ENCODE results near the gene BRSK1.

BRSK1 gene

DNA sequence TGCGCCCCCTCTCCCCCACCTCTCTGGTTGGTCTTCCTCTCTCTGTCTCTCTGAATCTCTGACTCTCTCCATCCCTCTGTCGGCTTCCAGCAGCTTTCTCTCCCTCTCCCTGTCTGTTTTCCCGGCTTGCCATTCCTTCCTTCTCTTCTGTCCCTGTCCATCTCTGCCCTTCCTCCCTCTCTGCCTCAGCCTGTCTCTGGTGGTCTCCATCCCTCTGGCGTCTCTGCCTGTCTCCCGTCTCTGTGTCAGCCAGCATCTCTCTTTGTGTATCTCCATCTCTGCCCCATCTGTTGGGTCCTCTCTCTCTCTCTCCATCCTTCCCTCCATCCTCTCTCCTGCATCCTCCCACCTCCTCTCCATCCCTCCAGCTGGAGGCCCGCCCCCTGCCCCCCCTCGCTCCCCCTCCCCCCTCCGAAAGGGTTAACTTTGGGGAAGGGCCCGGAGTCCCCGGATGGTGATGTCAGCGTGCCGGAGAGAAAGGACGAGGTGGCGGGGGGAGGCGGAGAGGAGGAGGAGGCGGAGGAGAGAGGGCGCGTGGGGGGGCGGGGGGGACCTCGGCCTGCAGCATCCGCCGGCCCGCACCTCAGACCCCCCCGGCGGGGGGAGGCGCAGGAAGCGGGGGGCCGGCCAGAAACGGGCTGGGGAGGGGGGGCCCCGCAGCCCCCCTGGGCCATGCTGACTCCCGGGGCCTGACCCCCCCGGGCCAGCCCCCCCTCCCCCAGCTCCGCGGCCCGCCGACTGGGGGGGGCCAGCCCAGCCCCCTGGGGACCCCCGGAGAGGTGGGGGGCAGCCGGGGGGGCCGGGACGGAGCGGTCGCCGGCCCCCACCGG lies at the start of gene BRSK1:
TSS of gene BRSK1 (plus strand) at position 450 of the 830 bp plus-strand sequence. CDS start 446 bp downstream, outside the sequence.
- in situ Hi-C loops (cut with HindIII; ENCODE audit: low sequenced_read_pairs) = no loop called here

DNA sequence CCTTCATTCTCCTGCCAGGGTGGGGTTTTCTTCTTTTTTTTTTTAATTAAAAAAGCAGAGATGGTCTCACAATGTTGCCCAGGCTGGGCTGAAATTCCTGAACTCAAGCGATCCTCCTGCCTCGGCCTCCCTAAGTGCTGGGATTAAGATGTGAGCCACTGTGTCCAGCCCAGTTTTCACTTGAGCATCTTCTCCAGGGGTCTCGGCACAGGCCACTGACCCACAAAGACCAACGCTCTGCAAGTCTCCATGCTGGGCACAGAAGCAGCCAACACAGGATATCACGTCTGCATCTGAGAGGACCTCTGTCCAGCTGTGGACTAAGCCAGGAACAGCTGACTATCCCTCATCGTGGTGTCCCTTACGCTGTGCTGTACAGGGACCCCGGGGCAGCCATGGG lies 45.8 kb upstream of the BRSK1 start:
- in situ Hi-C loops (cut with HindIII; ENCODE audit: low sequenced_read_pairs) = no loop called here

DNA sequence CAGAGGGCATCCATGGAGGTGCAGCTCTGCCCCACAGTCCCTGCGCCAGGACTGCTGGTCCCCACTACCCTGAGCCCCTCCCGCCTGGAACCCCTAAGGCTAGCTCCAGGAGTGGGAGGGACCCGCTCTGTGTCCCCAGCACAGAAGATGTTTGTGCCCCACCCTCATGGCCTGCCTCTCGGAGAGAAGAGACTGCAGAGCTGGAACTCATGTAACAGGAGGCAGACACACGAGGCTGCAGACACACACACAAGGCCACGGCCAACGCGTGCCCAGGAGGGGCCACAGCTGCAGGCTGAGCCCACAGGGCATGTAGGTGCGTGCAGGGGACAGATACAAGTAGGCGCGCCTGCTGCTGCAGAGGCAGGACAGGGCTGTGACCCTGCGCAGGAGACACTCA lies 44.8 kb upstream of the BRSK1 start:
- in situ Hi-C loops (cut with HindIII; ENCODE audit: low sequenced_read_pairs) = no loop called here

DNA sequence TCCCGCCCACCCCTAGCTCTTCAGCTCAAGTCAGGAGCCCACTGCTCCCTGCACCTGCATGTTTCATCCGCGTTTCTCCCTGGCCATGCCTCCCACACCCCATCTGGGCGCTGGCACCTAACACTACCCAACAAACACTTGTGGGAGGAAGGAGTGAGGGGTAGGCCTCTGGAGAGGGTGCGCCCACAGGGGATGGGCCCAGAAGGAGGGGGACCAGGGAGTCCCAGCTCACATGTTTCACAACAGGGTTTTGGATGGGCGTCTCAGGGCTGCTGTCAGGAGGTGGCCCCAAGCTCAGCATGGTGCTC lies 43.1 kb upstream of the BRSK1 start:
- in situ Hi-C loops (cut with HindIII; ENCODE audit: low sequenced_read_pairs) = no loop called here

DNA sequence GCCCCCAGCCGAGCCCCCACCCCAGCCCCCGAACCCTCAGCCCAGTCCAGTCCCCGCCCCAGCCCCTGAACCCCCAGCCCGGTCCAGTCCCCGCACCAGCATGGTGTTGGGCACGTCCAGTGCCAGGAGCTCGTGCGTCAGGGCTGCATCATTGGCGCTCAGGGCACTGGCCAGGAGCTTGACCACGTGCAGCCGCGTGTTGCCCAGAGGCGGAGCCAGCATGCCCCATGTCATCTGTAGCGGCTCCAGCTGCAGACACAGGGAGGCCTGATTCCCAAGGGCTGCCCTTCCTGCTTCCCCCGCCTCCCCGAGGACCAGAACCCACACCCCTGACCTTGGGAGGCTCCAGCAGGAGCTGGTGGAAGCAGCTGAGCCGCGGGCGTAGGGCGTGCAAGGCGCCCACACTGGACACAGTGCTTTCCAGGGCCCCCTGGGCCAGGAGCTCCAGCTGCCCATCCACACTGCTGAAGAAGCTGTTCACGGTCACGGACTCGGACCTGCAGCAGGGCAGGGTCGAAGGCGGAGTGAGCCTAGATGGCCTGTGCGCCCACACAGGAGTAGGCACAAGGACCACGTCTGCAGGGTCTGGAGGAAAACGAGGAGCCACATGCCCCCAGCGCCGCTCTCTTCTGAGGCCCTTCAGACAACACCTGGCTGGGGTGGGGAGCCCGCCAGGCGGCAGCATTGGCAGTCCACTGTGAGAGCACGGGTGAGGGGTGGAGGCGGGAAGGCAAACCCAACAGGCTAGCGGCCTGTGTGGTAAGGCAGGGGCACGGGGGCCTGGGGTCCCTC lies 42.5 kb upstream of the BRSK1 start:
- in situ Hi-C loops (cut with HindIII; ENCODE audit: low sequenced_read_pairs) = no loop called here

DNA sequence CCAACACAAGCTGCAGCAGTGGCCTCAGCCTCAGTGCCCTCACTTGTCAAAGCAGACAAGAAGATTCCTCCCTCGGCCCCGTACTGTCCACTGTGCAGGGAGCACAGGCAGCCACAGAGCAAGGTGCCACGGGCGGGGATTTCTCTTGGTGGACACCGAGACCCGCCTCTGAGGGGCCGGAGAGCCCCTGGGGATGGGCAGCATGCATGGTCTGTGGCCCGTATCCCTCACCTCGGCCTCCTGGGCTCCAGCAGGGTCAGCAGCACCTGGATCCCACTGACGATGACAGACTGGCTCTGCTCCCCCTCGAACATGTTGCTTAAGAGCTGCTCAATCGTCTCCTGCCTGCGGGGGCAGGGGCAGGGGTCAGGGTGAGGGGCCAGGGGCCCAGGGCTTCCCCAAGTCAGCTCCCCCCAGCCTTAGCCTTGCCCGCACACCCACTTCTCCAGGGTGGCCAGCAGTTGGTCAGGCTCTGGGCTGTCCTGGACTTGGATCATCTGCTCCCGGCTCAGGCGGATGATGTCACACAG lies 41.8 kb upstream of the BRSK1 start:
- in situ Hi-C loops (cut with HindIII; ENCODE audit: low sequenced_read_pairs) = no loop called here

DNA sequence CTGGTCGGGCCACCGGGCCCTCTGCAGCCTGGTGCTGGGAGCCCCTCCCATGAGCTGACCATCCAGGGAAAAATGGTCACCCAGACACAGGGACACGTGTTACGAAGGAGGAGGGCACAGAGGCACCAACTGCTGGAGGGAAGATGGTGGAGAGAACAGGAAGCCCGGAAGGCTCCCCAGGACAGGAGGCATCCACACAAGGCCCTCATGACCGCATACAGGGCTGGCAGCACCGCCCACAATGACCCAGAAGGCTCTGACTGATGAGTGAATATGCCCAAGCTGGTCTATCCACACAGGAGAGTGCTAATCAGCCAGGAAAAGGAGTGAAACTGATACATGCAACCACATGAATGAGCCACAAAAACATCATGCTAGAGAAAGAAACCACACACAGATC lies 41.3 kb upstream of the BRSK1 start:
- in situ Hi-C loops (cut with HindIII; ENCODE audit: low sequenced_read_pairs) = no loop called here

DNA sequence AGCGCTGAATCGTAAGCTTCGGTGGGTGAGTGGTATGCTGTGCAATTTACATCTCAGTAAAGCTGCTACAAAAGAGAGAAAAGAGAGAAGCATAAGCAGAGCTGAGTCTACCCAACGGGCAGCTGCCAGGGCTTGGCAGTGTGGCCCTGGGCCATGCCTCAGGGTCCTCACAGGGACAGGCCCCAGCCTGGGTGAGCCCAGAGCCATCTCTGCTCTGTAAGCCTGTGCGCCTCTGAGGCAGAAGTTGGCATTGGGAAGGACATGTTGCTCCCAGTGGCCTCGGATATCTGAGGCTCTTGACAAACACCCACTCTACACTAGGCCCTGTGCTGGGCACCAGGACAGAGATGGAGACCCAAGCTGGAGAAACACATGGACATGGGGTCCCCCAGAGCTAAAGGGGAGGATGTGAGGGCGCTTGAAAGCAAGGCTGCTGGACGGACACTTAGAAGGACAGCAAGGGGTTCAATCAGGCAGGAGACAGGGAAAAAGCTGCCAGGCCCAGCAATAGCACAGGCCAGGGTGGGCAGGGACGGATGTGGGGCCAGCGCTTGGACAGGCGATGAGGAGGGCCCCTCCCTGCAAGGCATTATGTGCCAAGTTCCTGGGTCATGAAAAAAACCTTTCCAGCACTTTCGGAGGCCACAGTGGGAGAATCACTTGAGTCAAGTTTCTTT lies 39.7 kb upstream of the BRSK1 start:
- in situ Hi-C loops (cut with HindIII; ENCODE audit: low sequenced_read_pairs) = no loop called here

GRCh38 chr19:55245236-55245904 lies 38.4 kb upstream of the BRSK1 start:
- in situ Hi-C loops (cut with HindIII; ENCODE audit: low sequenced_read_pairs) = no loop called here

GRCh38 chr19:55246462-55247451 lies 37.0 kb upstream of the BRSK1 start:
- in situ Hi-C loops (cut with HindIII; ENCODE audit: low sequenced_read_pairs) = no loop called here

DNA sequence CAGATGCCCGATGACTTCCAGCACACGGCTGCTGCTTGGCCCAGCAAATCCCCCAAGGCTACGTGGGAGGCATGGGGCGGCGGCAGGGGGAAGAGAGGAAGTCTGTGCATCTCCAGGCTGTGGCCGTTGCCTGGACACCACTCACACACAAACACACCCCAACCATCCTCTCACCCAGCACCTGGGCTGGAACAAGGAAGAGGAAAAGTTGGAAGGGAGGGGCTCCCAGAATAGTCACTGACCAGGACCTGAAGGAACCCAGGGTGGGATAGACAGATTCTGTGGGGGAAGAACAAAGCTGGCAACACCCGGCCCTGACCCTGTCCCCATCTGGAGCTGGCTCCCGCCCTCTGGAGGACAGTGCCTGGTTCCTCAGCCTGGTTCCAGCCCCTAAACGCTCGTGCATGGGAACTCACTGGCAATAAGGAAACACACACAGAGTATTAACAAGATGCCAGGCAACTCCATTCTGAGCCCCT lies 36.1 kb upstream of the BRSK1 start:
- in situ Hi-C loops (cut with HindIII; ENCODE audit: low sequenced_read_pairs) = no loop called here

DNA sequence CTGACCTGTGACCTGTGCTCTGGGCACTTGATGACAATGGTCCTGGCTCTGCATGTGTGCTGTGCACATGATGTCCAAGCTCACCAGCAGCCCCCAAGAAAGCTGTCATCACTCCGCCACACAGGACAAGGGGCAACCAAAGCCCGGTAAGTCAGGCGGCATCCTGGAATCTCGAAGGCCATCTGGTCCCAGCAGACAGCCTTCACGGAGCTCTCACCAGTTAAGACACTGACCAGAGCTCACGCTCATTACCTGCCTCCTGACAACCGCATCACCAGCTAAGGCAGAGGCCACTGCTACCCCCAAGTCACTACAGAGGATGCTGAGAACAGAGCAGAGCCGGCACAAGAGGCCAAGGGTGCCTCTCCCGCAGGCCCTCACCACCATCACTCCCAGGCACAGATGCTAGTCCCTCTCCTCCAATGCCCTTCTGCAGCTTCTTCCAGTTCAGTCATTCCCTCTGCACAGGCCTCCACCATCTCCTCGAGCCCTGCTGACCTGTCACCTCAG lies 35.6 kb upstream of the BRSK1 start:
- in situ Hi-C loops (cut with HindIII; ENCODE audit: low sequenced_read_pairs) = no loop called here

- in situ Hi-C loops (cut with HindIII; ENCODE audit: low sequenced_read_pairs) = no loop called here
Observed at GRCh38 chr19:55248704-55249103, 35.1 kb upstream of the BRSK1 start.

GRCh38 chr19:55249841-55250240 lies 34.0 kb upstream of the BRSK1 start:
- in situ Hi-C loops (cut with HindIII; ENCODE audit: low sequenced_read_pairs) = no loop called here

- in situ Hi-C loops (cut with HindIII; ENCODE audit: low sequenced_read_pairs) = no loop called here
Observed at GRCh38 chr19:55250262-55251036, 33.3 kb upstream of the BRSK1 start.

DNA sequence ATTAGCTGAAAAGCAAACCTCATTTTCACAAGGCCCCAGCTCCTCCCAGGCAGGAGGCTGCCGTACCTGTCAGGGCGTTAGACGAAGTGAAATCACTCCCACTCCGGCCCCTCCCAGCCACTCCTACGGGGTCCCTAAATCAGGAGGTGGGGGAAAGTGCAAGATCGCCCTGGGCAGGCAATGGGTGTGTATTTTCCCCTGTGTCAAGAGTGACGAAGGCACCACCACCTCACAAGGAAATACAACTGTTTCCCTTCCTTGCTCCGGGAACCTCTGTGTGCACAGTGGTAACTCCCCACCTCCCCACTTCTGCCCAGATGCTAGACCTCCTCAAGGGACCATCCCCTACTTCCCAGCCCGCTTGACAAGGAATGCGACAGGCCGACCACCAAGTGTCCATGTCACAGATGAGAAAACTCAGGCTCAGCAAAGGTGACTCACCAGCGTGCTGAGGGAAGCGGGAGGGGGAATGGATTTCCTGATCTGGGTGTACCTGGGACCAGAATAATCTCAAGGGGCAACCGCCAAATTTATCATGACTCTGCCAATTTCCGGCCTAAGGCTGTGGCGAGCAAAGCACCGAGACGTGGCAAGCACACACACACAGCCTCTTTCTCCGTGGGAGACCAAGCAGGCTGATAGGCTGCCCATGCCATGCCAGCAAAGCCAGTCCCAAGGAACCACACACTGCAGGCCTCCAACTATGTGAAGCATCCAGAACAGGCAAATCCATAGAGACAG lies 32.3 kb upstream of the BRSK1 start:
- in situ Hi-C loops (cut with HindIII; ENCODE audit: low sequenced_read_pairs) = no loop called here

GRCh38 chr19:55252760-55253663 lies 30.8 kb upstream of the BRSK1 start:
- in situ Hi-C loops (cut with HindIII; ENCODE audit: low sequenced_read_pairs) = no loop called here
